GM18867 (cell line): ENCODE data around the gene INSIG1.

Source experiments
- ATAC-seq: cut with Tn5 transposase; IDR thresholded peaks from one replicate; pipeline ENCODE4 v1.9.1; 2021; ENCODE audit warnings: mild to moderate bottlenecking, moderate library complexity; ENCODE audit not compliant: unreplicated experiment

INSIG1 gene

DNA sequence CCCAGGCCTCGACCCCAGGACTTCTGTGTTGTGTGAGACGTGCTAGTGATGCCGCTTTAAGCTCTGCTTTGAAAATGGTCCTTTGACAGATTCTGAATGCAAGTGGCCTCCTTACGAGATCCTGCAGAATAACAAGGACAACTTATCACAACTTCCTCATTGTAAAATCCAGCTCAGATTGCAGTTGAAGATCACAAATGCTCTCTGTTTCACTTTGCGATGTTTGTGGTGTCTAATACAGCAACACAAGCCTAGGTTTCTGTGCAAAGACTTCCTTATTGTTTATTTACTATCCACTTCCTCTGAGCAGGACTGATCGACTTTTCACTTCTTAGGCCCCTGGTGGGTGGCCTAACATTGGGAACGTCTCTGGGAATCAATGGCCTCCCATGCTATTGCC lies 31.7 kb upstream of the INSIG1 start:
- ATAC-seq: no peak

DNA sequence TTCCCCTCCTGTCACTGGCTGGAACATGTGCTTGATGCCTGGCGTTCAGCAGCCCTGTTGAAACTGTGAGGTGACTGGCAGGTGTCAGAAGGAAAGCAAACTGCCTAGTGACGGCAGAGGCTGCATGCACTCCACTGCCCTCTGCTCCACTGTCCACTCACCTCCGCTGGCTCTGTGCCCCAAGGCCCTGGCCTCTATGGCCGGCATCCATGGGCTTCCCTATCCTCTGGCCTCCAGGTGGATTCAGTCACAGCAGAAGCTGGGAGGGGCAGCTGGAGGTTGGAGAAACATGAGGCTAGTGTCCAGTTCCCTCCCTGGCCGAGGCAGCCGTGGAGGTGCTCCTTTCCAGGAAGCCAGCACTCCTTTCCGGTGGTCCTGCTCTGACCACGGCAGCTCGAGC lies 31.2 kb upstream of the INSIG1 start:
- ATAC-seq: no peak

DNA sequence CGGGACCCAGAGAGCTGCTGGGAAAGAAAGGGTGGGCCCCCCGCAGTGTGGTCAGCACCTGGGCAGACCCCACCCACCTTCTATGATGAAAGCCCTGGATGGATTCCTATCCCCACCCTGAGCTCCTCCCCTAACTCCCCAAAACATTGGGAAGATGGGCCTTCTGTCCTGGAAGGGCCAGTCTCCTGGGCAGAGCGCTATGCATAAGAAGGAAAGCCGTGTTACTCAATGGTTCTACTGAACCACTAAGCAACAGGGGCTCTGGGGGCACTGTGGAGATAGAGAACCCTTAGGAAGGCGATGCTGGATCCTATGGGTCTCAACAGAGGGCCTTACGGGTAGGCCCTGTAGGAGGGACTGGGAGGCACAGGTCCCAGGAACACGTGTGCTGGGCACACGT lies 30.7 kb upstream of the INSIG1 start:
- ATAC-seq: no peak

DNA sequence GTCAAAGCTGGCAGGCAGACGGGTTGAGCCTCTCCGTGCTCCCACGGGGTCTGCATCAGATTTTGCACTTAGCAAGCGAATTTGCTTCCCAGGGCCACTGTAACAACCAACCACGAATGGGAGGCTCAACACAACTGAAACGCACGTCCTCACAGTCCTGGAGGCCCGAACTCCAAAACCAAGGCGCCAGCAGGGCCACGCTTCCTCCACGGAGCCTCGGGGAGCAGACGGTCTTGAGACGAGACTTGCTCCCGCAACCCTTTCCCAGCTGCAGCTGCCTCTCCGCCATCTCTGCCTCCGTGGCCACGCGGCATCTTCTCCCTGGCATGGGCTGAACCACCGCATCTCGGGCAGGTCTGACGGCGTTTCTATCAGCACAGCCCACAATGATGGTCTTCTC lies 30.2 kb upstream of the INSIG1 start:
- ATAC-seq: no peak

DNA sequence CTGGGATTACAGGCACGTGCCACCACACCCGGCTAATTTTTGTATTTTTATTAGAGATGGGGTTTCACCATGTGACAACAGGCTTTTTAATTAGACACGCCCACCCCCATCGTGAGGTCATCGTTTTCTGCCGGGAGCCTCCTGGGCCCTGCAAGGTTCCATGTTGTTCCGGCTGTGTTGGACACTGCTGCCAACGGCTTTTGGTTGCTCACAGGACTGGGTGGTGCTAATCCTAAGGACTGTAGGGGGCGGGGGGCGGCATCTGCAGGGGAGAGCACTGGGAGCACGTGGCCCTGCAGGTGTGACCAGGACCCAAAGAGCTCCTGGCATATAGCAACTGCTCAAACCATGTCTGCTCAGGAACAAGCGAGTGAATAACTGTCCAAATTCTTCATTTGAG lies 29.5 kb upstream of the INSIG1 start:
- no peak for ATAC-seq

DNA sequence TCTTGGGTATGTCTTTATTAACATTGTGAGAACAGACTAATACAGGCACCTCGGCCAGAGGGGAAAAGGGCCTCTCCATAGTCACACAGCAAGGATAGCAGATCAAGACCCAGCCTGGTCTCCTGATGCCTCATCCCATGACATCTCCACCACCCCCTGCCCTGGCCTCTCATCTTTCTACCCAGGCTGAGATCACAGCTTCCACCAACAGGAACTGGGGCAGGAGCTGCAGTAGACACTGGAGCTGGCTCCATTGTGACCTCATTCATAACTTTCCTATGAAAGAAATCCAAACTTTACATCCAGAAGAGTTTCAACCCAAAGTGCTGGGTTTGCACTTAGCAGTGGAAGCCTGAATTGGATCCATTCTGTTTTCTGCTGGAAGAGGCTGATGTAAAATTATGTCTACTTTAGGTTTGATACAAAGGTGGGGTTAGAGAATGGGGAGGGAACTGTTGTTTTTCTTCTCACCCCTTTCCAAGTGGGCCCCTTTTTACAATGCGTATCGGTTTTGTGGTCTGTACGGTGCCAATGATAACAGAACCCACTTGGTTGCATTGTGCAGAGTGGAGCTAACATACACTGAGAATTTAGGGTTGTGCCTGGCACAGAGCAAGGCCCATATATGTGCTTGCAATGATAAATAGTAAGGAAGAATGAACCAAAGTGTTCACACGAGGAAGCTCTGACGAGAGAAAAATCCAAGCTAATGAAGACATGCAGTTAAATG lies 28.6 kb upstream of the INSIG1 start:
- ATAC-seq: no peak

DNA sequence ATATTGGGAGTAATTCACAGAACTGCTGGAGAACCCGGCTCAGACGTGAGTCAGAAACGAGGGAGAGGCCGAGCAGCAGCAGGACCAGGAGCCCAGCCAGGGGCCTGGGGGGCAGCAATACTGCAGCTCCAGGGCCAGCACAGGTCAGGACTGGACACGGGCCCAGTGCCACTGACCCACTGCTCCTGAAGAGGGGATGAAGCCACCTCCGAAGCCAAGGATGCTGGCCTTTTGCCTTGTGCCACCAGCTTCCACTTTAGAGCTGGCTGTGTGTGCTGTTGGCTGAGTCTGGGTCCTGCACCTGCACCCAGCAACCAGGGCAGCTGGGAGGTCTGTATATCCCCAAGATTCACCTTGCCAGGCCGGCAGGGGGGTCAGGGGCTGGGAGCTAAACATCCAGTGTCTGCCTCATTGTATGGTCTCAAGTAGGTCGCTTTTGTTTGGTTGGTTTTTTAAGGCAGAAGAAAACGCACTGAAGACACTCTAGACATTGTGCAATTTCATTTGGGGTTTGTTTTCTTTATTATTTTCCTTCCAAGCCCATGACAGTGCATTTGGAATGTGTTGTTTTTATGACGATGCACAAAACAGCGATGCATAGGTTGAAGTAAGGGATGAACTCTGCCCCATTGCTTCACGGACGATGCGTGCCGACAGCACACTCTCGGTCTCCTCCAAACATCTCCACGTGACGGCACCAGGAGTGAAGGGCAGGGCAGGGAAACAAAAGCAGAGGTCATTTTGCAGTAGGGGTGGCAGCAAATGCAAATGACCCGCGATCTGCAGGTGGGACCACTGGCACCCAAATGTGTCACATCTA lies 27.7 kb upstream of the INSIG1 start:
- no peak for ATAC-seq

DNA sequence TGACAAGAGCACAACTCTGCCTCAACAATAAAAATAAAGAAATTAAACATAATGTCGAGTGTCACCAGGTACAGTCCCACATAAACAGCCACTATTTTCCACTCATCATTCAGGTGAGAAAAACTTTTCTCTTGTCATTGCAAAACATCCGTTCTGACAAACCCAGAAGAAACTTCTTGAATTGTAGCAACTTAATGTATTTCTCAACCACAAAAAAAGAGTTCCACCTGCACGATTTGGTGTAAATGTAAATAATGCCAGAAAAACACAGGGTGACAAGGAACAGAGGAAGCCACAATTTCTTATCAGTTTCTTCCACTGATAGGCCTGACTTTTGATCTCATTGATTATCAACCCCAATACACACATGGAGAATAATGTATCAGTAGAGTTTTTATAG lies 26.8 kb upstream of the INSIG1 start:
- no peak for ATAC-seq

DNA sequence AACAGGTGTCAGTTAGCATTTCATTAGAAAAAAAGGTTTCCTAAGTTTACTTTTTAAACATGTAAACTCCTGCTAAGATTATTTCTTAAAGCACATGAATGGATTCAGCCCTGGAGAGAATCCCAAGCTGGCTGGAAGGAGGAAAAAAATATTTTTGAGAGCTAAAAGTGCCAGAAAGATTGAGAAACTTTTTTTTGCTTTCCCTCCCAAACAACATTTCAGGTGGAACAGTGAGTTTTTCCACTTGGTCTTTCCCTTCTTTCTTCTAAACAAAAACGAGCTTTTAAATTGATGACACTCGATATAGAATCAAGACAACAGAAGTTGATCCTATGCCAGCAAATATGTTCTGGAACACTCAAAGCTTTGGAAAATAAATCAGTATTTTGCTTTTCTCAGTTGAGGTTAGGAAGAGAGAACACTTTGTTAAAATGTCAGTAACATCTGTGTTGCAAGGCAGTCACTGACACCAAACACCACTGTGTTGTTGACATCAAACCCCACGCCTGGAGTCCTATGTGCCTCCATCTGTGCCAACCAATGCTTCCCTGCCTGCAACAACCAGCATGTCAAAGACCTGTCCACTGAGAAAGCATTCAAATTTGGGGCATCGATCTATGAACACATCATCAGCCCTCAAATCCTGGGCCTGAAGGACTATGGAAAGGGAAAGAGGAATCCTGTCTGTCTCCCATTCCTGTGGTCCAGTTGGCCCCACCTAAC lies 22.9 kb upstream of the INSIG1 start:
- ATAC-seq: no peak

DNA sequence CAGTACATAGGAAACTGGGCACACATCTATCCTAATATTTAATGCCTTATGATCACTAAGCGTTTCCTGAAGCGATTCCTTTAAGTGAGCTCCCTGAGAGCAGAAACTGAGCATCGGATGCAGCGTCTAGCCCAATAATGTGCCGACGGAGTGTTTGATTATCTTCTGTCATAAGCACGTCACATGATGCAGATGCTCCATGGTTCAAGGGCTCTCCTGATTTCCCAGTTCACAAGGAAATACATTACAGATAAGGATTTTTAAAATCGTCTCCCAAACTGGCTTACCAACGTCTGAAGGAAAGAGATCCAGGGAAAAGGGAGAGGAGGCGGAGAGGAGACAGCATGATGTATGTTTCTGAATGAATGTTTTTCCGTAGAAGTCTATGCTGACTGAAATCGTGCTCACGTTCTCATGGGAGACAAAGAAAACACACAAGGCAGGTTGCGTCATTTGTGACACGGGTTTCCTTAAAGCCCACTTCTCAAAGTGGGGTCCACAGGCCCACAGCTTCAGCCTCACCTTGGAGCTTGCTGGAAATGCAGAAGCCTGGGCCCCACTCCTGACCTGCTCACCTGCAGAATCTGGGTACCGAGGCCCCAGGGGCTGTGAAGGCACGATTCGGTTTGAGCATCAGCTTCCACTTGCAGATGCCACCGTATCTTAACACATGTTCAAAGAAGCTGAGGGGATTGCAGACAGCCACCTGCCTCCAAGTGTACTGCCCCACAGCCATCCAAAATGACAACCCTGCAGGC lies 21.5 kb upstream of the INSIG1 start:
- no peak for ATAC-seq

DNA sequence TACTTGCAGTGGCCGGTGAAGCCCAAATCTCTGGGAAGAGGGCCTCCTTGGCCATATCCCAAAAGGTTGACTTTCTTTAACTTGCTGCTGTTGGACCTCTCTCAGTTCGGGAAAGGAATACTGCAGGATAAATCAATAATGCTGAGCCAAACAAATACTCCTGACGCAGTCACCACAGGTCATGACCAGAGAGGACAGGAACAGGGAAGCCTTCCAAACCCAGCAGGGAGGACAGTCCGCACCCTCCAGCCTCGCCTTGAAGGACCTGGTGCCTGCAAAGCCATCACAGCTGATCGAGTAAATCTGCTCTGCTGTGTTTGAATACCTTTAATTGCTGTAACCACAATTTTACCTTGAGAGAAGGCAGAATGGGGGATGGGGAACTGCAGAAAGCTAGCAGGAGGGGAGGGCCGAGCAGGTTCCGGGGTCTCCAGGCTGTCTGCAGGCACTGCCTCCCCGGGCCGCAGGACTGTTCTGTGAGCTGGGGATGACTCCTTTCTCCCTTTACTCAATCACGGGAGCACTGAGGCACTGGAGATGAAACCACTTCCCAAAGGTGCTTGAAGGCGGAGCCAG lies 20.8 kb upstream of the INSIG1 start:
- ATAC-seq: no peak

DNA sequence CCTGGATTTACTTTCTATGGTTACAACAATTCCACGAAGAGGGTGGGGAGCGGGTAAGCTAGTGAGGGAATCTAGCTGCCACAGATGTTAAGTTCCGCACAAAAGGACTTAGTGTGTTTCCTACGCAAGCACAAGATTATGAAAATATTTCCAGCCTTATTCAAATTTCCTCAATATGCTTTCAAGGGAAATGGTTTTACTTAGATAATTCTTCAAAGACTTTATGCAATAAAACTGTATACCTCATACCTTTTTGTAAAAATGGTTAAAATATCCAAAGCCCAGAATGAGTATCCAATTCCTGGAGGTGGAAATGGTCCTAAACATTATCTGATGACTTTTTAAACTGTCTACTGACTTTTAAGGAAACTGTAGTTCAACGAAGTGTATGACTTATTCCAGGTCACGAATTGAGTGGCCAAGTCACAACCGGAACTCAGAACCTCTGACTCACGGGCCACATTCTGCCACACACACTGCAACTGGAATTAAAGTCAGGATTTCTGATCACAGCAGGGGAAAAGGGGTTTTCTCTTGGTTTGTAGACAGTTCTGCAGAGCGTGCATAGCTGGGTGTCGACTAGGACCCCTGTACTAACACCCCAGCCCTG lies 20.2 kb upstream of the INSIG1 start:
- ATAC-seq: no peak

DNA sequence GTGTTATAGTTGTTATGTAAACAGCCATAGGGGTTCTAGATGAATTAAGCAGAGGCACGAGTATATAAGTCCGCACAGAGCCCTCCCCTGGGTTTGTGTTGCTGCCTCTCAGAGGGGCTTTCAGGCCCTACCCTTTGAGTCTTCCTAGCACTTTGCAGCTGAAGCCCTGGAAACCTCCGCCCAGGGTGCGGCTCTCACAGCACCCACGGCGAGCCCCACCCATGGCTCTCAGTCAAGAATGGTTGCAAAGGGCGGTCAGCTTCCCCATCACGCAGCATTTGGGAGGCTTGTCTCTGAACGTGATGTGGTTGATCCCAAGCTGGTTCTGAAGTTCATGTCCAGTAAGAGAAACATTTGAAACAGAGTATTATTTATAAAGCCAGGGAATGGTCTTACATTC lies 18.8 kb upstream of the INSIG1 start:
- ATAC-seq: no peak

DNA sequence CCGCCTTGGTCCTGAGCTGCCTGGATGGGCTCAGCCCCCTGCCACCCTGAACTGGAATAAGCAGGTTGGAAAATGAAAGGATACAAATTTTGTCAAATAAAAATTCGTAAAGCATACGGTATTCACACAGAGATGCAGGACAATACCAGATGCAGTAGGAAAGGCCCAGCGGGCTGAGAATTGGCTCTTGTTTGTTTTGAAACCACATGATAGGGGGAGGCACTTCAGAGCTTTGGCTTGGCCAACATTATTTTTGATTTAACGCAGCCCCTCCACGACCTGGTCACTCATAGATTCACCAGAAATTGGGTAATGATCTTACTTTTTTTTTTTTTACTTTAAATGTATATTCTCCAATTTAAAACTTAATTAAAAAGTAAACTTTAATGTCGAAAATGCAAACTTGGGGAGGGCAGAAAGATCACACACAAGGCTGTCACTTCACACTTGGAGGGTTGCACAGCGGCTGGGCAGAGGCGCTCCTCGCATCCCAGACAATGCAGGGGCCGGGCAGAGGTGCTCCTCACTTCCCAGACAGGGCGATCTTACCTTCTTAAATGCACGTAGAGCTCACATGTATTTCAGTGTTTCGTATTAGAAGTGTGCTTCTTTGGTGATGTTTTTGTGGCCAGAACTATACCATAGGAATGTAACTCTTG lies 17.8 kb upstream of the INSIG1 start:
- no peak for ATAC-seq

DNA sequence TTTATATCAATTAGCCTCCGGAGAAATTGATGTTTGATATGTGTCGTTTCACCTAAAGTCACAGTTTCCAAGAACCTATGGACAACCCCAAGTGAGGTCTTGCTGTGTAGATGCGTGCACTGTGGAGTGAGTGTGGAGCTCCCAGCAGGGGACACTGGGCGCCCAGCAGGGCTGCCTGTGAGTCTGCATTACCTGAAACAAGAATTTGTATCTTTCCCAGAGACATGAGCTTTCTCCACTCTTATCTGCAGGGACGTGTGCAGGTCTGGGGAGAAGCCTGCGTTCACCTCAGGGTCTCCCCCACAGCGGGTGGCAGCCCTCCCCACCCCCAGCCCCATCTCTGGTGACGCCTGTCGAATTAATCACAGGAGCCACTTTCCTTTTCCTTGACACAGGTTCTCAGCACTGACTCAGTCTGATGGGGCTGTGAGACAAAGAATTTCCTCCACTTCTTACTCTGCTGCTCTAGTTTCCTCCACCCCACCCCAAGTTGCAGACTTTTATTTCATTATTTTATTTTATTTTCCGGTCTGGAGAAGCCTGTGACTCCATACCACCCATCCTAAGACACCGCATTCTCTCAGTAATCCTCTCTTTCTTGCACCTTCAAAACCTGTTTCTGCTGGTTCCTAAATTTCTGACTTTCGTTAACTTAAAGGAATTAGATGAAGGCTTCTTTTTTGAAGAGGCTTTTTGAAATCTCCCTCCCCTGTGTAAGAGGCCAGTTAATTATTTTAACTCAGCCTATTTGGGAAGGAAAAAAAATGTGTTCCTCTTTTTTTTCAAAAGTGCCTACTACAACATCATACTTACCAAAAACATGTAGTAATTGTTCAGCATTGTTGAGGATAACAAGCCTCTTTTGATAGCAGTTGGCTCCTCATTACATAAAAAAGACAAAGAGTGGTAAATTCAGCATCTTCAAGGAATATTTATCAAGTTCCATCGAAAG lies 17.0 kb upstream of the INSIG1 start:
- ATAC-seq: no peak

DNA sequence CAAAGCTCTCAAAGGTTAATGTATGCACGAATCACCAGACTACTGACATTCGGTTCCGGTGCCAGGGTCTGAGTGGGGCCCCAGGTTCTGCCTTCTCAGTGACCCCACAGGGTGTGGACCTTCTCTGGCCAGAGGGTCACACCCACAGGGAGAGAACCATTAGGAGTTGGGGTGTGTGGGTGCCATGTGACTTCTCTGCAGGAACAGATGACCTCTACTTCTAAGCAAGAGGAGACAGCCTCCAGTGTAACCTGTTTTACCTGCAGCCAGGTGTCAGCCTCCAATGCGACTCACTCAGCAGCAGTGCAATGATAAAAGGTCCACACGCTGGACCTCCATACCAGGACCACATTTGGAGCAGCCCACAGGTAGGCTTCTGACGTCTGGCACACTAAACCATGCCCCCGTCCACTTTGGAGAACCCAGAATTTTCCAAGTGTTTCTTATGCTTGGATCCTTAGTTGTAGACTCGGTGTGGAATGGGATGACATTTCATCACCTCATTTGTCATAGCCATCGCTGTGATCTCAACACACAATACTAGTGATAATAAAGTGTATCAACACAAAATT lies 16.2 kb upstream of the INSIG1 start:
- ATAC-seq: no peak

DNA sequence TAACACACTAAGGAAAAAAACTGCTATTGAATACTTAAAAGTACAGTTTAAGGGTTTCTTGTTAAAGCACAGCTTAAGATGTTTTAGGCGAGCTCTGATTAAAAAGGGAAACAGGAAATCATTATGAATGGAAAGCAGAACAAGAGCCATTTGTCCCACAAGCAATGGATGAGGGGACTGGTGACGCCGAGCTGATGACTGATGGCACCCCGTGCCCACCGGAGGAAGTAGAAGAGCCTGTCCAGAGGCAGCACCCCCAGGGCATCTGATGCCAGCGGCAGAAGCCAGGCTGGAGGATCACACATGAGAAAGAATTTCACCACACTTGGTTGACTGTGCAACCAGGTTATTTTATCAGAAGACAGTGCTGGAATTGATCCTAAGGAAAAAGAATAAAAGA lies 15.0 kb upstream of the INSIG1 start:
- ATAC-seq: no peak

DNA sequence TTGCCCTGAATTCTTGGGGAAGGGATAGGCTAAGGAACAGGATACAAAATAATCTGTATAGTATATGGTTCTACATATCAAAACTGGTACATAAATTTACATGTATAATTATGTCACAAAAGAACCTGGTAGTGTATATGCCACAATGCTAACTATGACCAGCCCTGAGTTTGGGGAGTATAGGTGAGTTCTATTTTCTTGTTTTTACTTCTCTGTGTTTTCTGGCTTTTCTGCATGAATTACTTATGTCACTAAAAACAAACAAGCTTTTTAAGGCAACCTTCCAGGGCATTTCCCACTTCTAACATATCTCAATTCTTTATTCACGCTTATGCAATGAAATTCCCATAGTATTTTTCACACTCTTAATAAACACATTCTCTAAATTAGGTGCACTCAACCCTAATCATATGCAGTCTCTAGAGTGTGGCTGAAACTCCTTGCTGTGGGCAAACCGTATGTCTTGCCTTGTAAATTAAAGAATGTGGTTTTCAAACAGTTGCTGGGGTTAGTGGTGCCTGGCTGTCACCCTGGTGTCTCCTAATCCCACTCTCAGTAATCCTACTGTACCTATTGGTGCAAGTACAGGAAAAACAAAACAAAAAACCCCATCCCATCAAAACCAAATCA lies 14.0 kb upstream of the INSIG1 start:
- peak; percentile 94 for ATAC-seq
